H9 (cell line): ENCODE measurements around the gene LRFN3. TPM values are rescaled to one million over a fixed set of nuclear protein-coding genes. Genes with fewer than 3 reads are reported as not detected.

Source experiments
- DNase-seq: peaks from one replicate; pipeline ENCODE4 v3.0.0-alpha.2; 2017
- H2AFZ ChIP-seq: one replicate; pipeline ENCODE4 v1.6.1; 2013; ENCODE audit warnings: mild to moderate bottlenecking, low read length, control low read depth, moderate library complexity
- H2AK5ac ChIP-seq: 2 replicates; pipeline ENCODE4 v1.6.1; 2013; ENCODE audit warnings: low read length, control low read depth, mixed read lengths; ENCODE audit not compliant: insufficient read length
- H2BK120ac ChIP-seq: one replicate; pipeline ENCODE4 v1.6.1; 2013; ENCODE audit warnings: low read depth, mild to moderate bottlenecking, low read length, control low read depth, inconsistent platforms; ENCODE audit not compliant: poor library complexity, severe bottlenecking
- H2BK12ac ChIP-seq: 2 replicates; pipeline ENCODE4 v1.6.1; 2013; ENCODE audit warnings: low read length, control low read depth, mixed read lengths, low read depth; ENCODE audit not compliant: insufficient read length
- H2BK15ac ChIP-seq: 2 replicates; pipeline ENCODE4 v1.6.1; 2013; ENCODE audit warnings: low read depth, low read length, control low read depth
- H2BK20ac ChIP-seq: one replicate; pipeline ENCODE4 v1.6.1; 2013; ENCODE audit warnings: low read depth, mild to moderate bottlenecking, low read length, control low read depth, inconsistent platforms; ENCODE audit not compliant: poor library complexity, severe bottlenecking
- H2BK5ac ChIP-seq: 2 replicates; pipeline ENCODE4 v1.6.1; 2013; ENCODE audit warnings: low read length, control low read depth, mixed read lengths; ENCODE audit not compliant: insufficient read length
- H3K14ac ChIP-seq: 2 replicates; pipeline ENCODE4 v1.6.1; 2013; ENCODE audit warnings: low read length, control low read depth; ENCODE audit not compliant: insufficient read depth
- H3K18ac ChIP-seq: 2 replicates; pipeline ENCODE4 v1.6.1; 2013; ENCODE audit warnings: low read depth, mild to moderate bottlenecking, mixed read lengths, low read length, control low read depth; ENCODE audit not compliant: insufficient read length
- H3K23ac ChIP-seq: 2 replicates; pipeline ENCODE4 v1.6.1; 2013; ENCODE audit warnings: low read length, control low read depth, mixed read lengths, low read depth; ENCODE audit not compliant: insufficient read length
- H3K23me2 ChIP-seq: 2 replicates; pipeline ENCODE4 v1.6.1; 2013; ENCODE audit warnings: low read depth, mild to moderate bottlenecking, mixed read lengths, low read length, control low read depth; ENCODE audit not compliant: insufficient read length, poor library complexity, severe bottlenecking
- H3K27ac ChIP-seq: 2 replicates; pipeline ENCODE4 v1.5.1; 2013; ENCODE audit warnings: low read length, control low read depth, mixed read lengths, low read depth; ENCODE audit not compliant: insufficient read length
- H3K27me3 ChIP-seq: 2 replicates; pipeline ENCODE4 v1.6.1; 2013; ENCODE audit warnings: low read length, control low read depth, inconsistent platforms; ENCODE audit not compliant: insufficient read depth
- H3K4ac ChIP-seq: 2 replicates; pipeline ENCODE4 v1.6.1; 2013; ENCODE audit warnings: low read depth, mild to moderate bottlenecking, control low read depth, inconsistent platforms, low read length, moderate library complexity
- H3K4me1 ChIP-seq: 2 replicates; pipeline ENCODE4 v1.6.1; 2013; ENCODE audit warnings: low read length, control low read depth, inconsistent platforms; ENCODE audit not compliant: insufficient read depth
- H3K4me2 ChIP-seq: 2 replicates; pipeline ENCODE4 v1.6.1; 2013; ENCODE audit warnings: low read length, control low read depth, mixed read lengths; ENCODE audit not compliant: insufficient read length, insufficient read depth
- H3K56ac ChIP-seq: 2 replicates; pipeline ENCODE4 v1.6.1; 2013; ENCODE audit warnings: low read depth, mild to moderate bottlenecking, mixed read lengths, low read length, control low read depth; ENCODE audit not compliant: insufficient read length
- H3K79me1 ChIP-seq: 2 replicates; pipeline ENCODE4 v1.6.1; 2013; ENCODE audit warnings: low read depth, mild to moderate bottlenecking, moderate library complexity, low read length, control low read depth, inconsistent platforms; ENCODE audit not compliant: insufficient read depth, poor library complexity, severe bottlenecking
- H3K79me2 ChIP-seq: 2 replicates; pipeline ENCODE4 v1.6.1; 2013; ENCODE audit warnings: low read length, control low read depth, inconsistent platforms; ENCODE audit not compliant: insufficient read depth
- H3K9ac ChIP-seq: 2 replicates; pipeline ENCODE4 v1.6.1; 2013; ENCODE audit warnings: low read length, control low read depth, mixed read lengths; ENCODE audit not compliant: insufficient read length; ENCODE audit errors: extremely low read depth
- H3K9me3 ChIP-seq: one replicate; pipeline ENCODE4 v1.6.1; 2013; ENCODE audit warnings: low read depth, low read length, inconsistent platforms; ENCODE audit not compliant: control insufficient read depth
- H3T11ph ChIP-seq: one replicate; pipeline ENCODE4 v1.6.1; 2013; ENCODE audit warnings: mild to moderate bottlenecking, low read length, control low read depth, inconsistent platforms
- H4K20me1 ChIP-seq: one replicate; pipeline ENCODE4 v1.6.1; 2013; ENCODE audit not compliant: control insufficient read depth, insufficient read length, insufficient read depth
- H4K5ac ChIP-seq: 2 replicates; pipeline ENCODE4 v1.6.1; 2013; ENCODE audit warnings: low read depth, mild to moderate bottlenecking, mixed read lengths, low read length, control low read depth; ENCODE audit not compliant: insufficient read length
- H4K8ac ChIP-seq: replicated peaks from 2 replicates; pipeline ENCODE4 v1.6.1; 2013; ENCODE audit warnings: low read length, control low read depth, mixed read lengths, low read depth; ENCODE audit not compliant: insufficient read length
- H4K91ac ChIP-seq: 2 replicates; pipeline ENCODE4 v1.6.1; 2013; ENCODE audit warnings: low read depth, mild to moderate bottlenecking, moderate library complexity, mixed read lengths, low read length, control low read depth; ENCODE audit not compliant: insufficient read length
- H3K27ac Mint-ChIP-seq, 3 experiments: 2 replicates in 2 of 3; 3 replicates in 1 of 3; pipeline ENCODE4 v1.8.0; 2020 to 2021; ENCODE audit warnings: mixed read lengths in 3 of 3, mild to moderate bottlenecking in 1 of 3, moderate library complexity in 1 of 3
- H3K27me3 Mint-ChIP-seq: 2 replicates; pipeline ENCODE4 v1.8.0; 2021; ENCODE audit warnings: low read depth, mild to moderate bottlenecking, moderate library complexity, mixed read lengths
- H3K36me3 Mint-ChIP-seq, 3 experiments: 2 replicates in 2 of 3; 3 replicates in 1 of 3; pipeline ENCODE4 v1.8.0; 2020 to 2021; ENCODE audit warnings: low read depth in 3 of 3, mixed read lengths in 3 of 3; ENCODE audit not compliant: insufficient read depth in 1 of 3
- H3K4me1 Mint-ChIP-seq, 2 experiments: 2 replicates each; pipeline ENCODE4 v1.8.0; 2020; ENCODE audit warnings: mixed read lengths in 2 of 2
- H3K4me3 Mint-ChIP-seq, 2 experiments: 2 replicates in 1 of 2; 3 replicates in 1 of 2; pipeline ENCODE4 v1.8.0; 2020 to 2021; ENCODE audit warnings: mild to moderate bottlenecking in 2 of 2, mixed read lengths in 2 of 2, moderate library complexity in 1 of 2
- H3K9me3 Mint-ChIP-seq, 2 experiments: 2 replicates in 1 of 2; 3 replicates in 1 of 2; pipeline ENCODE4 v1.8.0; 2020; ENCODE audit warnings: mild to moderate bottlenecking in 2 of 2, mixed read lengths in 2 of 2, moderate library complexity in 1 of 2
- CTCF ChIP-seq: fragments of 200-600 bp; sonication (generic); conservative IDR thresholded peaks from 3 replicates; pipeline ENCODE4 v1.8.0; 2021; ENCODE audit warnings: antibody characterized with exemption, mild to moderate bottlenecking
- WGBS: extraction: QIAGEN DNeasy Blood & Tissue Kit; methylation state at CpG from one replicate; pipeline ENCODE4 v1.1.7; 2013; ENCODE audit warnings: missing lambda C conversion rate, low lambda C conversion rate, mixed read lengths; ENCODE audit not compliant: insufficient read length; ENCODE audit errors: extremely low coverage; 5-methylcytosine and 5-hydroxymethylcytosine counted together
- total RNA-seq: library from RNA; stranded (reverse); gene quantifications from 2 replicates; pipeline ENCODE4 v1.2.1, GENCODE V29; 2021

The LRFN3 gene
- total RNA-seq, 1 experiment from 2014 or later = 20.5 TPM

- Histone ChIP-seq H3K18ac (no peak overlapping the region), H4K91ac (no peak overlapping the region), H2BK20ac (no peak overlapping the region), H3K23ac (no peak overlapping the region), H3T11ph (no peak overlapping the region), H3K9ac (no peak overlapping the region), H4K8ac (no peak overlapping the region), H3K4me1 (no peaks in the 10 kb centered on the region), H3K56ac (no peak overlapping the region), H3K4ac (no peak overlapping the region), H2BK15ac (no peak overlapping the region), H2BK5ac (no peak overlapping the region), H2AK5ac (no peak overlapping the region), H3K23me2 (no peaks in the 10 kb centered on the region), H2BK12ac (no peak overlapping the region), H3K27ac (no peak overlapping the region), H4K20me1 (no peaks in the 10 kb centered on the region), H3K79me1 (no peaks in the 10 kb centered on the region), H3K9me3 (no peaks in the 10 kb centered on the region), H2BK120ac (no peak overlapping the region), H2AFZ (no peak overlapping the region), H3K4me2 (no peak overlapping the region), H3K79me2 (no peaks in the 10 kb centered on the region), H3K27me3 (no peaks in the 10 kb centered on the region), H4K5ac (no peak overlapping the region), H3K14ac (no peak overlapping the region)
- Mint-ChIP-seq H3K36me3 (peaks cover 0 to 8% (median 3%) of the 10 kb centered on the region in 3 experiments; a peak in 2 of 7 replicates), H3K4me1 (peaks cover 3 to 10% of the 10 kb centered on the region in 2 experiments), H3K4me3 (no peak overlapping the region), H3K27ac (no peak overlapping the region), H3K27me3 (peaks cover 5% of the 10 kb centered on the region), H3K9me3 (peaks cover 13% of the 10 kb centered on the region in 2 experiments; a peak in 4 of 5 replicates)
- TF ChIP-seq CTCF = no peak
- no peak for DNase-seq
- no CpG with 5 or more reads among the region's 3 CpGs for WGBS
Measured at GRCh38 chr19:35925501-35925900, 10.7 kb upstream of the LRFN3 start.
